AG04450 (cell line): ENCODE measurements around the gene KDF1. TPM values are rescaled to one million over a fixed set of nuclear protein-coding genes. Genes with fewer than 3 reads are reported as not detected.
A peak's percentile ranks its signal among the peaks of the same experiment; 100 is the strongest.

ENCODE experiments used
- CTCF ChIA-PET: fragments of 300-600, 350-600 bp; formaldehyde crosslinking; extraction: SDS; loops from one replicate; lab custom pipeline; 2022; ENCODE audit warnings: antibody characterized with exemption, inconsistent platforms; lab: Charles Lee
- POLR2A ChIA-PET: fragments of 350-600 bp; formaldehyde crosslinking; extraction: SDS; loops from one replicate; lab custom pipeline; 2021; ENCODE audit warnings: antibody characterized with exemption, inconsistent platforms; lab: Yijun Ruan, JAX
- DNase-seq: peaks from one replicate; pipeline ENCODE4 v3.0.0-alpha.2; 2011; ENCODE audit warnings: low read depth, low spot score
- H3K27ac ChIP-seq: one replicate; pipeline ENCODE4 v1.5.1; 2012; ENCODE audit warnings: low read depth, low read length, control low read depth
- H3K27me3 ChIP-seq: one replicate; pipeline ENCODE4 v1.6.0; 2012; ENCODE audit warnings: low read length; ENCODE audit not compliant: control insufficient read depth, insufficient read depth
- H3K4me3 ChIP-seq: 2 replicates; pipeline ENCODE4 v1.5.1; 2011; ENCODE audit warnings: mild to moderate bottlenecking, low read depth, low read length, control low read depth
- H3K9me3 ChIP-seq: 2 replicates; pipeline ENCODE4 v1.5.1; 2012; ENCODE audit warnings: low read length; ENCODE audit not compliant: control insufficient read depth, insufficient read depth
- CTCF ChIP-seq: IDR thresholded peaks from 2 replicates; pipeline ENCODE4 v1.5.1; 2011; ENCODE audit warnings: low read depth, low read length, control low read depth, inconsistent platforms
- polyA plus RNA-seq: library from polyadenylated mRNA; depleted of rRNA; stranded (reverse); fragments of >200 nt; gene quantifications from 2 replicates; pipeline ENCODE4 v1.2.3, GENCODE V29; 2011

Gene KDF1
- polyA plus RNA-seq, 1 experiment: not detected

- ChIA-PET POLR2A (interaction anchor here (0.6 to 2.5 kb wide), 5 partner anchors 11 to 301 kb away, joined by 3 to 11 read pairs (median 8); partner anchors contain the start of gene TENT5B), CTCF (interaction anchor here (0.5 to 5.6 kb wide), 35 partner anchors 10 to 367 kb away, joined by 3 to 65 read pairs (median 4); partner anchors contain the start of genes GPATCH3, KDF1 and TENT5B)
- DNase-seq: no peak
- Histone ChIP-seq H3K27ac (peak overlapping the region; percentile 95), H3K4me3 (no peak overlapping the region), H3K9me3 (no peaks in the 10 kb centered on the region), H3K27me3 (no peaks in the 10 kb centered on the region)
- TF ChIP-seq CTCF: no peak
Measured at GRCh38 chr1:26998429-26999300, 38.4 kb upstream of the KDF1 start.

- TF ChIP-seq CTCF: no peak
- H3K27me3 ChIP-seq: no peaks in the 10 kb centered on the region
- DNase-seq: no peak
- H3K4me3 ChIP-seq: peak overlapping the region; percentile 79
- POLR2A ChIA-PET: interaction anchor here (0.6 kb wide), 1 partner anchor 16 kb away, joined by 3 read pairs; the partner anchor contains the start of gene TENT5B
- H3K27ac ChIP-seq: no peak overlapping the region
- CTCF ChIA-PET: interaction anchor here (0.5 to 5.6 kb wide), 21 partner anchors 11 to 917 kb away, joined by 3 to 65 read pairs (median 6); partner anchors contain the start of genes KDF1 and TENT5B
- no peaks in the 10 kb centered on the region for H3K9me3 ChIP-seq
Measured at GRCh38 chr1:26996665-26997064, 36.4 kb upstream of the KDF1 start.

- Histone ChIP-seq H3K27me3 (no peaks in the 10 kb centered on the region), H3K4me3 (peak overlapping the region; percentile 79), H3K9me3 (no peaks in the 10 kb centered on the region), H3K27ac (peak overlapping the region; percentile 47)
- CTCF ChIA-PET: interaction anchor here (1.1 to 5.6 kb wide), 10 partner anchors 10 to 109 kb away, joined by 3 to 65 read pairs (median 6); partner anchors contain the start of gene KDF1
- no peak for TF ChIP-seq CTCF
- POLR2A ChIA-PET: no interaction called here
- DNase-seq: no peak
Measured at GRCh38 chr1:26996024-26996423, 35.8 kb upstream of the KDF1 start.

- no peak for TF ChIP-seq CTCF
- POLR2A ChIA-PET: interaction anchor here (0.7 to 2.1 kb wide), 4 partner anchors 10 to 305 kb away, joined by 3 to 15 read pairs (median 7); partner anchors contain the start of gene TENT5B
- H3K4me3 ChIP-seq: peak overlapping the region; percentile 79
- CTCF ChIA-PET: interaction anchor here (0.8 to 5.6 kb wide), 3 partner anchors 26 to 102 kb away, joined by 3 to 65 read pairs (median 60); no protein-coding TSS in a partner anchor
- no peaks in the 10 kb centered on the region for H3K27me3 ChIP-seq
- peak overlapping the region; percentile 11 for H3K27ac ChIP-seq
- no peaks in the 10 kb centered on the region for H3K9me3 ChIP-seq
- no peak for DNase-seq
Measured at GRCh38 chr1:26994787-26995517, 34.7 kb upstream of the KDF1 start.
